ENCODE measurements around the gene NEK6.

The NEK6 gene

GRCh38 chr9:124258607-124259157, 933 bp downstream of the NEK6 start:
- peak overlapping the region; percentile 67 for H3K27ac ChIP-seq
- DNase-seq (ENCODE audit: low read depth, low spot score), result no peak

DNA sequence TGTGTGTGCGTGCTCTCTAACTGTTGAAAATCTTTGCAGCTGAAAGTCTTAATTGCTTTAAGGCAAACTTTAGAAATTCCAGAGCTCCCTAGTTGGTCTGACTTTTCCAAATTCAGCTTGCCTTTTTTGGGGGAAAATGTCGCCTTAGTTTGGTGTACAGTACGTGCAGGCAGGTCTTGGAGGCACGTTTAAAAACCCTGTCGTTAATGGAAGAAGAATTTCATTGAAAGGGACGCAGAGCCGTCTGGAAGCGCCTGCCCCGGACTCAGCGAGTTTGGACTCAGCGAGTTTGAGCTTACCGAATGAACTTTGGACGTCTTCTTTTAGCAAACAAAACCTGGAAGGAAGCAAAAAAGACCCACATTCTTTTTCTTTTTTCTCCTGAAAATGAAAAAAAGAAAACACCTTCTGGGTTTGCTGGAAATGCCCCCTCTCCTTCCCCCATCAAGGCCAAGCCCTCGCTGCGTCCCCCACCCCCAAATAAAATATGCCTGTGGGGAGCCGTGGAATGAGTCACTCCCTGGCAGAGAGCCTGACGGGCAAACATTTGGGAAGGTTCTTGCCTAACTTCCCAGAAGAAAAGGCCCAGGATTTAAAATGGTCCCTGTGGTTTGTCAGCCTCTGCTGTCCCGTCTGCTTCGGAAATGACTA, 1.5 kb downstream of the NEK6 start:
- peak overlapping the region; percentile 67 for H3K27ac ChIP-seq
- no peak for DNase-seq (ENCODE audit: low read depth, low spot score)

DNA sequence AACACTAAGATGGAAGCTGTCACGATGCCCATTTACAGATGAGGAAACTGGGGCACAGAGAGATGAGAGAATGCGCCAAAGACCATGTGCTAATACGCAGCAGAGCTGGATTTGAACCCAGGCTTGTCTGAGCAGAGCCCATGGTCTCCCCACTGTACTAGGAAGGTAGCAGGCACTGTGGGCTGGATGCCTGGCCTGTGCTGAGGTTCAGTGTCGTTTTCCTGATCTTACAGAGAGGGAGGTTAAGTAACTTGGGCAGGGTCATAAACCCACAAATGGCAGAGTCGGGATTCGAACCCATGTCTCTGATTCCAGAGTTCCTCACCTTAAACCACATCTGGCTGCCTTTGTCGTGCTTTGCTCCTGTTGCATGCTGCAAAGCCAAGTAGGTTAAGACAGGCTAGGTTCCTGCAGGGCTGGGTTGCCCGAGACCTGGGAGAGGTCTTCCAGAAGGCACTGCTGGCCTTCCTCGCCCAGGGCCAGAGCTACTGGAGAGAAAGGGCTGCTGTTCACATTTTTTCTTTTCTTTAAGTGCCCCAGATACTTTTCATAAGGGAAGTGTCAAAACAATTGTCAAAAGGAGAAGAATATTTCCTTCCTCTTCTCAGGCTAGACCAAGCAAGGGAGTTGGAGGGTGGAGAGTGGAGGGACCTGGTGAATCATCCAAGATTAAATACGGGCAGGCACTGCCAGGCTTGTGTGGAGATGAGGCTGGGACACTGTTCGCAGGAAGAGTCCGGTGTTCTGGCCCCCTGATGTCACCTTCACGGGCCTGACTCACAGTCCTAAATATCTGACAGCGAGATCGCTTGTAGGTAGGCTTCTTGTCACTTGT, 3.2 kb downstream of the NEK6 start:
- DNase-seq (ENCODE audit: low read depth, low spot score), result no peak
- peak overlapping the region; percentile 22 for H3K27ac ChIP-seq

DNA sequence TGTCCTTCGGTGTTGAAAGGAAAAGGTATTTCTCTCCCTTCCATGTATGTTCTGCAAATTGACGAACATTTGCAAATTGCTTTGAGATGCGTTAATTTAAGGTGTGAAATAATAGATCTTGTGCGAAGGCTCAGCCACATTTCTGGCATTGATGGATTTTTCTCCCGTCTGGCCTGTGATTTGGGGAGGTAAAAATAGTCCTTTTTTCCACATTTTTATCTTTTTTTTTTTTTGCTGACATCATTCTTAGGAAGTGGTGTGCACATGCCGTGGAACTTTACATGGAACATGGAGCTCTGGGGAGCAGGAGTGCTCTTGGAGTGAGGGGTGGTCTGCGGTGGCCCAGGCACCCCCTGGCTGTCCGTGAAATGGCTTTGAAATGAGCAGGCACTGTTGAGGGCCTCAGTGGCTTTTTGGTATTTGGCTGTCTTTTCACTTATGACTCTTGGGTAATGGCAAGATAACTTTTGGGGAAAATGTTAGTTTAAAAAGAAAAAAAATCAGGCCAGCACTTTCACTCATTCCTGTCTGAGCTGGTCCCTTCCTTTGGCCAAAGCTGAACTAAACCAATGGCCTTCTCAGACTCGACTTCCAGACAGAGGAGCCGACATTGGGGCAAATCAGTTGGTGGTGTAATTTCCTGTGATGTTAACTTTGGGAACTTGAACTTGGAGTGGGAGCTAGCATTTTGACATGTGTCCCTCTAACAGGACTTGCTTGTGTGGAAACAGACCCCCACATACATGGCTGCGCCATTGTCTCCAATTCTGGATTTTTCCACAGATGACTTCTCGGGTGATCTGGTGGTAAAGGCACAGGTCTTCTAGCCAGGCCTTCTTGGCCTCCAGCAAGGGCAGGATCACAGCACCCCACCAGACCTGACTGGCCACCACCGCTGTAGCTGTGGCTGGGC, 4.2 kb downstream of the NEK6 start:
- peak overlapping the region; percentile 22 for H3K27ac ChIP-seq

DNA sequence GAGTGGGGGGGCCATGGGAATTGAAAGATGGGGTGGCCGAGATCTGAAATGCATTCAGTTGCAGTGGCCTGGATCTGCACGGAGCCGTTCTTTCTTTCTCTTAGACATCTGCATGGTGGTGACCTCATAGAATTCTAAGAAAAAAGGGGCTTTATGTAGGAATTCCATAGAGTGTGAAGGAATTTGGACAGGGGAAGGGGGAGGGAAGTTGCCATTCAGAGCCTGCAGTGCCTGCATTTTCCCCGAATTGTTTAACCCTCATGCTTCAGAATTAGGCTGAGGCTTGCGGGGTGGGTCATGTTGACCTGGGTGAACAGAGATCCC, 4.9 kb downstream of the NEK6 start:
- DNase-seq (ENCODE audit: low read depth, low spot score), result no peak
- H3K27ac ChIP-seq, result no peak overlapping the region

More for the DNA sequence above, 4.2 kb downstream of the NEK6 start:
- no peak for DNase-seq (ENCODE audit: low read depth, low spot score)

DNA sequence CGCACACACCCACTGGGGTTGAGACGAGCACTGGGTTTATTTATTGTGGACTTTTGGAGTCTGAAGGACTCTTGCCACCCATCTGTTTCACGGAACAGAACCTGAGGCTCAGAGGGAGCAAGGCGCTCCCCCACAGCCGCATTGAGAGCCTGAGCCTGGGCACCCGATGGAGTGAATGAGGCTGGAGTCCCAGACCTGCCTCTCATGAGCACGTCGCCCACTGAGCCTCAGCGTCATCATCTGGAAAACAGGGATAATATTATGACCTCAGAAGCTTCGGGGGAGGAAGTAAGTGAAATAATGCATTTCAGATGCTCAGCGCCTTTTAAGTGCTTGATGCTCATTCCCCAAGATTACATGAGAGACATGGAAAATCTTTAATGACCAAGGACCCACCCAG, 5.5 kb downstream of the NEK6 start:
- no peak for DNase-seq (ENCODE audit: low read depth, low spot score)
- no peak overlapping the region for H3K27ac ChIP-seq

- no peak overlapping the region for H3K27ac ChIP-seq
- no peak for DNase-seq (ENCODE audit: low read depth, low spot score)
These were observed 6.2 kb downstream of the NEK6 start for GRCh38 chr9:124263800-124264426.

DNA sequence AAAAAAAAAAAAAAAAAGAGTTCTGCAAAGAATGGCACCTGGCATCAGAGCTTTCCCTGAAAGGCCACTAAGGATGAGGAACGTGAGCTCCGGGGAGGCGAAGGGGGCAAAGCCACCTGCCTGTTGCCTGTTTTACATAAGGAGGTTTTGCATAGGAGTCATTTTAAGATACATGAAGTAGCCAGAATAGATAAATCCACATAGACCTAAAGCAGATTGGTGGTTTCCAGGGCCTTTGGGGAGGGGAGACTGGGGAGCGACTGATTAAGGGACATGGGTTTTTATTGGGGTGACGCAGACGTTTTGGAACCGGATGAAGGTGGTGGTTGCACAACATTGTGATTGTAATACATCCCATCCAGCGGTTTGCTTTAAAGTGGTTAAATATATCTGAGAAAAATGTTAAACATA, 7.1 kb downstream of the NEK6 start:
- DNase-seq (ENCODE audit: low read depth, low spot score), result no peak
- H3K27ac ChIP-seq, result no peak overlapping the region

DNA sequence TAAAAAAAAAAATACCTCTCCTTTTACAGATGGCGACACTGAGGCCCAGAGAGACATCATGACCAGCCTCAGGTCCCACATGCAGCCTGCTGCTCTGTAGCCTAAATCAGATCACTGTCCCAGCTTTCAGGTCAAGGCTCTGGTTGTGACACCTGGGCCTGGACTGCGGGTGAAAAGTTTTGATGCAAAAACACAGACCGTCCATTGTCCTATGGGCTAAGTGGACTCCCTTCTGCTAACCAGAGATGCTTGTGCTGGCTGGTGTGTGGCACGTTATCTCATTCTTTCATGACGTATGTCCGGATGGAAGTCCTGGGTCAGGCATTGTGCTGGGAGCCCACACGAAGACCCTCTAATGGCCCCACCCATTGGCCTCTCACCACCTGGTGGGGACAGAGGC, 7.8 kb downstream of the NEK6 start:
- no peak overlapping the region for H3K27ac ChIP-seq
- no peak for DNase-seq (ENCODE audit: low read depth, low spot score)

- DNase-seq (ENCODE audit: low read depth, low spot score), result no peak
These were observed 8.5 kb downstream of the NEK6 start for GRCh38 chr9:124266139-124266825.

GRCh38 chr9:124266826-124267201, 9.1 kb downstream of the NEK6 start:
- DNase-seq (ENCODE audit: low read depth, low spot score), result no peak

More at GRCh38 chr9:124266139-124266825, 8.5 kb downstream of the NEK6 start:
- H3K27ac ChIP-seq, result peak overlapping the region; percentile 80

DNA sequence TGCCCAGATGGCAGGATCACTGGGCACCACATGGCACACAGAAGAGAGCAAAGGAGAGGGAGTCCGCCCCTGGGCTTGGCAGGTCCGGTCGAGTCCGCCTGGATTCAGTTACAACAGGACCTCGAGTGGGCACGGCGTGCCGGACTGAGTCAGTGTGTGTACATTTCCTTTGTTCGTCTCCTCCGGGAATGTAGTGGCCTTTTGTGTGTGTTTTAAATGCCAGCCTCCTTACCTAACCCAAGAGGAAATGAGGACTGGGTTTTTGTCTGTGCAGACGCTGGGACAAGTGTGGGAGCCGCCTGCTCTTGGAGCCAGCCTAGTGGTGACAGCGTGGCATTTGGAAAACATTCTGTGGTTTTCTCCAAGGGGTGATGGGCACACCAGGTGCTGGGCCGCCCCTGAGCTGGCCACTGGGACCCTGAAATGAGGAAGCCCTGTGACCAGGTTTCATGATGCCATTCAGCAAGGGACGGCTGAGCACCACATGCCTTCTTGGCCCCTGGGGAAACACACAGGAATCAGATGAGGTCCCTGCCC, 9.6 kb downstream of the NEK6 start:
- peak overlapping the region; percentile 80 for H3K27ac ChIP-seq
- DNase-seq (ENCODE audit: low read depth, low spot score), result peak; percentile 41

More at GRCh38 chr9:124266826-124267201, 9.1 kb downstream of the NEK6 start:
- H3K27ac ChIP-seq, result peak overlapping the region; percentile 80

DNA sequence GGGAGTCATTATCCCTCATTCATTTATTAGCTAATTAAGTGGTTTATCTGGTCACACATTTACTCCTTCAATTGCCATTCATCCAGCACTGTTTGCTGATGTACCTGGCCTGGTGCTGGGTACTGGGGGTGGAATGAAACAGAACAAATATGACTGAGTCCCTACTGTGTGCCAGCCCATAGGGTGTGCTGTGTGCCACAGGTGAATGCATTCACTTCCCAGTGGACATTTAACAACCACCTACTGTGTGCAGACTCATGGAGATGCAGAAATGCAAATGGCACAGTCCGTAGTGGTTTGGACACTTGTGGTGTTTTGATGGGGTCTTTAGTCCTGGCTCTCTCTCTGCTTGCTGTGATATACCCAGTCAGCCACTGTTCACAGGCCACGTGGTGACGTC, 10.5 kb downstream of the NEK6 start:
- DNase-seq (ENCODE audit: low read depth, low spot score), result no peak
- peak overlapping the region; percentile 80 for H3K27ac ChIP-seq

DNA sequence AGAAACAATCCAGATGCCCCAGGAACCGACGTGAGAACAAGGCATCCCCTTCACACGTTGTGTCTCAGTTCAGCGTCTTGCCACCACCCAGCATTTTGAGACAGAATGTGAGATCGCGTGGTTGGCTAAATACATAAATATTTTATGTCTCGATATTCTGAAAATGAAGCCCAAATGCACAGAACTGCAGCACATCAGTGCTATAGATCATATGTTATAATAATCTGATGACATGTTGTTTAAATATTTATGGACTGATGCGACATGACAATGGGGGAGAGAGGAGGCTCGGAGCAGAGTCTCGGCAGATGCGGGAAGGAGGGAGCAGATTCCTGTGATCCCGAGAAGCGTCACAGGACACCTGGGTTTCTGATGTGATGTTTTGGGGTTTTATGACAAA, 10.9 kb downstream of the NEK6 start:
- no peak overlapping the region for H3K27ac ChIP-seq
- DNase-seq (ENCODE audit: low read depth, low spot score), result no peak

GRCh38 chr9:124269556-124269955, 11.8 kb downstream of the NEK6 start:
- no peak for DNase-seq (ENCODE audit: low read depth, low spot score)
- H3K27ac ChIP-seq, result no peak overlapping the region

DNA sequence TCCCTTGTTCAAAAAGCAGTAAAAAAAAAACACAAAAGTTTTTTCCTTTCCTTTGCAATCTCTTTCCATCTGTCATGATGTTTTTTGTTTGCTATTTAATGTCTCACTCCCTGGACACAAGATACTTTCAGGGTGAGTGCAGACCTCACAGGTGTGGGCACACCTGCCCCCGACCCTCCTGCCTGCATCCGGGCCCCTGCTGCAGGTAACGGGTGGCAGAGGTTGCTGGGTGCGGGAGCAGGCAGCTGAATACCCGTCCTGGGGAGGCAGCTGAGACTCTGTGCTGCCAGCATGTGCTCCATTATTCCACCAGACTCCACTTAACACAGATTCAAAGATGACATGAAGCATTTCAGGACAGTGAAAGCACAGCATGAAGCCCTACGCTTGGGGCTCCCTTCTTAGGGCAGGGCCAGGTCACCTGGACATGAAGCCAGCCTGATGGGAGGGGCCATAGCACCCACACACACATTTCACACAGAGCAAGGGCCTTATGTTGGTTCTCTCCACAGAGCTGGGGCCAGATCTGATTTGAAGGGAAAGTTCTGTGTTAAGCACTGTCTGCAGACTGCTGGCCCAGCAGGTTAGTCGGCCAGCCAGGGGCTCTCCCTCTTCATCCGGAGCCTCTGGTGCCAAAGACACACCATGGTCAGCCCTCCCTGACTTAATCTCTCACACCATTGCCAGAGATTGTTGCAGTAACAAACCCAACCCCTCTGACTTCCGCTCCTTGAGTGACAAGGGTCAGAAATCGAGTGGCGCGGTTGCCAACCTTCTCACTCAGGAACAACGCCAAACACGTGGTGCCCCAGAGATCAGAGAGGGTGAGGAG, 13.0 kb downstream of the NEK6 start:
- no peak for DNase-seq (ENCODE audit: low read depth, low spot score)
- H3K27ac ChIP-seq, result no peak overlapping the region

GRCh38 chr9:124271660-124272059, 13.9 kb downstream of the NEK6 start:
- DNase-seq (ENCODE audit: low read depth, low spot score), result no peak
- H3K27ac ChIP-seq, result no peak overlapping the region

- DNase-seq (ENCODE audit: low read depth, low spot score), result no peak
- H3K27ac ChIP-seq, result no peak overlapping the region
These were observed 14.4 kb downstream of the NEK6 start for GRCh38 chr9:124272118-124272517.

Measured in epithelial cell of prostate (primary cell).